Measurements from ENCODE around the gene SH3RF1. TPM values are rescaled to one million over a fixed set of nuclear protein-coding genes. Genes with fewer than 3 reads are reported as not detected.

Gene SH3RF1
- total and polyA plus RNA-seq, 2 experiments from 2014 or later: 7.8 to 12.4 TPM

DNA sequence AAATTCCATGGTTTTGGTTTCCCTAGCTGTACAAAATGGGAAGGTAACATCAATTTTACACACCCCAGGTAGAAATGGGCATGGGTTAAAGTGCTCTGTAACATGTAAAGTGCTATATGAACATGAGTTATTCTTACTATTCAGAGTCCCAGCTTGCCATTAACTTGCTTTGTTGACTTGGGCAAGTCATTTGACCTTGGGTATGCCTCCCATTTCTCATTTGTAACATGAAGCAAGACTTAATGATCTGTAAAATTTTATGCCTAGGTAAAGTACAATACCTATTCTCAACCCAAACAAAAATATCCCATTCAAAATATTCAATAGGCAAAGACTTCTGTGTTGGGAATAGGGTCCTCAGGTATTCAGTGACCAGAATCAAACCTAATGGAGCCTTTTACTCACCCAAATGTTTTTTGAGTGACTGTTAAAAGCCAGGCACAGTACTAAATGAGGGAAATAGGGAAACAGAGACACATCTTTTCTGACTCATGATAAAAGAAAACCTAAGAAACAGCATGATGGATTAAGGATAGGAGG, 126.6 kb downstream of the SH3RF1 start:
- Histone ChIP-seq H3K27me3 (ENCODE audit: insufficient read depth) (no peaks in the 10 kb centered on the region), H3K4me3 (no peak overlapping the region), H3K79me2 (replicated peaks; ENCODE audit: insufficient read depth) (no peaks in the 10 kb centered on the region), H4K20me1 (replicated peaks; ENCODE audit: insufficient read depth) (no peaks in the 10 kb centered on the region), H2AFZ (no peak overlapping the region), H3K27ac (ENCODE audit: low read depth) (0 out of 2 replicates have a peak overlapping the region, but pooled peaks have one; percentile 51), H3K4me1 (ENCODE audit: insufficient read depth) (peaks cover 8% of the 10 kb centered on the region), H3K36me3 (ENCODE audit: insufficient read depth) (no peaks in the 10 kb centered on the region), H3K9me2 (ENCODE audit: insufficient read depth) (no peaks in the 10 kb centered on the region), H3F3A (replicated peaks; ENCODE audit: low read depth) (no peaks in the 10 kb centered on the region), H3K4me2 (no peak overlapping the region)
- no peak for DNase-seq (ENCODE audit: low spot score)
- H3K27ac Mint-ChIP-seq: no peak overlapping the region
- no peaks in the 10 kb centered on the region for H3K36me3 Mint-ChIP-seq (ENCODE audit: low read depth)
- ATAC-seq: no peak
- no peaks in the 10 kb centered on the region for H3K27me3 Mint-ChIP-seq (ENCODE audit: insufficient read depth, low read depth, poor library complexity)
- no peak for TF ChIP-seq STAT1 (IDR thresholded peaks at IDR 0.05; ENCODE audit: unreplicated experiment)
- no peak for TF ChIP-seq JUNB (IDR thresholded peaks at IDR 0.05; ENCODE audit: unreplicated experiment)
- no peak for TF ChIP-seq CREB1 (CRISPR knock-in tag; IDR thresholded peaks at IDR 0.05; ENCODE audit: low read depth)
- no peak for TF ChIP-seq NANOG (IDR thresholded peaks at IDR 0.05; ENCODE audit: borderline replicate concordance)
- TF ChIP-seq ZNF114 (CRISPR knock-in tag; IDR thresholded peaks at IDR 0.05): no peak
- TF ChIP-seq, protein P1, sequence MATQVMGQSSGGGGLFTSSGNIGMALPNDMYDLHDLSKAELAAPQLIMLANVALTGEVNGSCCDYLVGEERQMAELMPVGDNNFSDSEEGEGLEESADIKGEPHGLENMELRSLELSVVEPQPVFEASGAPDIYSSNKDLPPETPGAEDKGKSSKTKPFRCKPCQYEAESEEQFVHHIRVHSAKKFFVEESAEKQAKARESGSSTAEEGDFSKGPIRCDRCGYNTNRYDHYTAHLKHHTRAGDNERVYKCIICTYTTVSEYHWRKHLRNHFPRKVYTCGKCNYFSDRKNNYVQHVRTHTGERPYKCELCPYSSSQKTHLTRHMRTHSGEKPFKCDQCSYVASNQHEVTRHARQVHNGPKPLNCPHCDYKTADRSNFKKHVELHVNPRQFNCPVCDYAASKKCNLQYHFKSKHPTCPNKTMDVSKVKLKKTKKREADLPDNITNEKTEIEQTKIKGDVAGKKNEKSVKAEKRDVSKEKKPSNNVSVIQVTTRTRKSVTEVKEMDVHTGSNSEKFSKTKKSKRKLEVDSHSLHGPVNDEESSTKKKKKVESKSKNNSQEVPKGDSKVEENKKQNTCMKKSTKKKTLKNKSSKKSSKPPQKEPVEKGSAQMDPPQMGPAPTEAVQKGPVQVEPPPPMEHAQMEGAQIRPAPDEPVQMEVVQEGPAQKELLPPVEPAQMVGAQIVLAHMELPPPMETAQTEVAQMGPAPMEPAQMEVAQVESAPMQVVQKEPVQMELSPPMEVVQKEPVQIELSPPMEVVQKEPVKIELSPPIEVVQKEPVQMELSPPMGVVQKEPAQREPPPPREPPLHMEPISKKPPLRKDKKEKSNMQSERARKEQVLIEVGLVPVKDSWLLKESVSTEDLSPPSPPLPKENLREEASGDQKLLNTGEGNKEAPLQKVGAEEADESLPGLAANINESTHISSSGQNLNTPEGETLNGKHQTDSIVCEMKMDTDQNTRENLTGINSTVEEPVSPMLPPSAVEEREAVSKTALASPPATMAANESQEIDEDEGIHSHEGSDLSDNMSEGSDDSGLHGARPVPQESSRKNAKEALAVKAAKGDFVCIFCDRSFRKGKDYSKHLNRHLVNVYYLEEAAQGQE (IDR thresholded peaks at IDR 0.05; ENCODE audit: unreplicated experiment): no peak
- TF ChIP-seq EZH2phosphoT487 (IDR thresholded peaks at IDR 0.05; ENCODE audit: unreplicated experiment): no peak
- no peak for TF ChIP-seq EZH2 (IDR thresholded peaks at IDR 0.05; ENCODE audit: low read depth, unreplicated experiment)
- TF ChIP-seq POLR2AphosphoS5 (IDR thresholded peaks at IDR 0.05; ENCODE audit: low read depth): no peak
- TF ChIP-seq ZNF331 (CRISPR knock-in tag; IDR thresholded peaks at IDR 0.05; ENCODE audit: low read depth): no peak
- TF ChIP-seq, protein P2, sequence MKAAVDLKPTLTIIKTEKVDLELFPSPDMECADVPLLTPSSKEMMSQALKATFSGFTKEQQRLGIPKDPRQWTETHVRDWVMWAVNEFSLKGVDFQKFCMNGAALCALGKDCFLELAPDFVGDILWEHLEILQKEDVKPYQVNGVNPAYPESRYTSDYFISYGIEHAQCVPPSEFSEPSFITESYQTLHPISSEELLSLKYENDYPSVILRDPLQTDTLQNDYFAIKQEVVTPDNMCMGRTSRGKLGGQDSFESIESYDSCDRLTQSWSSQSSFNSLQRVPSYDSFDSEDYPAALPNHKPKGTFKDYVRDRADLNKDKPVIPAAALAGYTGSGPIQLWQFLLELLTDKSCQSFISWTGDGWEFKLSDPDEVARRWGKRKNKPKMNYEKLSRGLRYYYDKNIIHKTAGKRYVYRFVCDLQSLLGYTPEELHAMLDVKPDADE (IDR thresholded peaks at IDR 0.05): no peak
- no peaks in the 10 kb centered on the region for H3K9me3 Mint-ChIP-seq
- no peak overlapping the region for H3K4me3 Mint-ChIP-seq
- peaks cover 16% of the 10 kb centered on the region for H3K4me1 Mint-ChIP-seq

DNA sequence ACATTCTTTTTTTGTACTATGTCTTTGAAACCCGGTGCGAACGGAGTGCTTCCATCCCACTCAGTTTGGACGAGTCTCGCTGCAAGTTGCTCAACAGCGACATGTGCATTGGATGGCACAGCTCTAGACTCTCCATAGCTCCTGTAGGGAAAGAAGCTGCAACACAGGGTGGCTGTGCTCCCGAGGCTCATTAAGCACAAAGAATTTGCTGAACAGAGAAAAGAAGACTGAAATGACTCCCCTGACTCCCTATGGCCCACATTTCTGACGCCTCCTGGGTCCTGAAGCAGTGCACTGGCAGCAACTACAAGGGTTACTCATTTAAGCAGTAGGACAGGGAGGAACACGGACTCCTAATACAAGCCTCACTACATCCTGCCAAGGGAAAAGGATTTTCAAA, 127.4 kb downstream of the SH3RF1 start:
- H3K4me2 ChIP-seq: no peak overlapping the region
- H3K4me1 Mint-ChIP-seq: peaks cover 16% of the 10 kb centered on the region
- H3K4me3 ChIP-seq: no peak overlapping the region
- H4K20me1 ChIP-seq (replicated peaks; ENCODE audit: insufficient read depth): no peaks in the 10 kb centered on the region
- H3K4me1 ChIP-seq (ENCODE audit: insufficient read depth): peaks cover 8% of the 10 kb centered on the region
- H3K36me3 Mint-ChIP-seq (ENCODE audit: low read depth): no peaks in the 10 kb centered on the region
- DNase-seq (ENCODE audit: low spot score) (no peak), ATAC-seq (peak; percentile 59)
- H3K27ac ChIP-seq (ENCODE audit: low read depth): 0 out of 2 replicates have a peak overlapping the region, but pooled peaks have one; percentile 51
- H2AFZ ChIP-seq: no peak overlapping the region
- H3K27me3 ChIP-seq (ENCODE audit: insufficient read depth): no peaks in the 10 kb centered on the region
- H3K36me3 ChIP-seq (ENCODE audit: insufficient read depth): no peaks in the 10 kb centered on the region
- no peaks in the 10 kb centered on the region for H3K27me3 Mint-ChIP-seq (ENCODE audit: insufficient read depth, low read depth, poor library complexity)
- peak overlapping the region; percentile 34; the same call in 1 of the 2 replicates for H3K27ac Mint-ChIP-seq
- H3K4me3 Mint-ChIP-seq: no peak overlapping the region
- H3F3A ChIP-seq (replicated peaks; ENCODE audit: low read depth): no peaks in the 10 kb centered on the region
- H3K9me2 ChIP-seq (ENCODE audit: insufficient read depth): no peaks in the 10 kb centered on the region
- no peaks in the 10 kb centered on the region for H3K79me2 ChIP-seq (replicated peaks; ENCODE audit: insufficient read depth)
- H3K9me3 Mint-ChIP-seq: no peaks in the 10 kb centered on the region
- no peak for TF ChIP-seq POLR2AphosphoS5 (IDR thresholded peaks at IDR 0.05; ENCODE audit: low read depth)
- TF ChIP-seq, protein P1 (IDR thresholded peaks at IDR 0.05; ENCODE audit: unreplicated experiment): no peak
- no peak for TF ChIP-seq ZNF331 (CRISPR knock-in tag; IDR thresholded peaks at IDR 0.05; ENCODE audit: low read depth)
- no peak for TF ChIP-seq CREB1 (CRISPR knock-in tag; IDR thresholded peaks at IDR 0.05; ENCODE audit: low read depth)
- no peak for TF ChIP-seq EZH2phosphoT487 (IDR thresholded peaks at IDR 0.05; ENCODE audit: unreplicated experiment)
- no peak for TF ChIP-seq ZNF114 (CRISPR knock-in tag; IDR thresholded peaks at IDR 0.05)
- no peak for TF ChIP-seq STAT1 (IDR thresholded peaks at IDR 0.05; ENCODE audit: unreplicated experiment)
- TF ChIP-seq JUNB (IDR thresholded peaks at IDR 0.05; ENCODE audit: unreplicated experiment): no peak
- TF ChIP-seq NANOG (IDR thresholded peaks at IDR 0.05; ENCODE audit: borderline replicate concordance): no peak

Measured in GM23338 (cell line).